A172 (cell line): ENCODE results near the gene CYP17A1. TPM values are rescaled to one million over a fixed set of nuclear protein-coding genes. Genes with fewer than 3 reads are reported as not detected.
A peak's percentile ranks its signal among the peaks of the same experiment; 100 is the strongest.
"Not testable (repeated sequence)": the region's sequence is repeated elsewhere in the genome, so short reads cannot be mapped to it uniquely, and the experiment has no call there.

Source experiments
- DNase-seq: peaks from one replicate; pipeline ENCODE4 v3.0.0-alpha.2; 2015; ENCODE audit warnings: low spot score
- total RNA-seq: library from RNA; depleted of rRNA; stranded (reverse); fragments of >200 nt; shearing (Covaris generic); gene quantifications from 2 replicates; pipeline ENCODE4 v1.2.3, GENCODE V29; 2014; rRNA removed

Gene CYP17A1, protein sequence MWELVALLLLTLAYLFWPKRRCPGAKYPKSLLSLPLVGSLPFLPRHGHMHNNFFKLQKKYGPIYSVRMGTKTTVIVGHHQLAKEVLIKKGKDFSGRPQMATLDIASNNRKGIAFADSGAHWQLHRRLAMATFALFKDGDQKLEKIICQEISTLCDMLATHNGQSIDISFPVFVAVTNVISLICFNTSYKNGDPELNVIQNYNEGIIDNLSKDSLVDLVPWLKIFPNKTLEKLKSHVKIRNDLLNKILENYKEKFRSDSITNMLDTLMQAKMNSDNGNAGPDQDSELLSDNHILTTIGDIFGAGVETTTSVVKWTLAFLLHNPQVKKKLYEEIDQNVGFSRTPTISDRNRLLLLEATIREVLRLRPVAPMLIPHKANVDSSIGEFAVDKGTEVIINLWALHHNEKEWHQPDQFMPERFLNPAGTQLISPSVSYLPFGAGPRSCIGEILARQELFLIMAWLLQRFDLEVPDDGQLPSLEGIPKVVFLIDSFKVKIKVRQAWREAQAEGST
- total RNA-seq = not detected in 2 replicates

- DNase-seq = no peak
Observed at GRCh38 chr10:102837230-102837721, at the start of gene CYP17A1. TSS of gene CYP17A1 (minus strand) at chr10:102837413. CDS start at chr10:102837361, 52 bp downstream.

DNA sequence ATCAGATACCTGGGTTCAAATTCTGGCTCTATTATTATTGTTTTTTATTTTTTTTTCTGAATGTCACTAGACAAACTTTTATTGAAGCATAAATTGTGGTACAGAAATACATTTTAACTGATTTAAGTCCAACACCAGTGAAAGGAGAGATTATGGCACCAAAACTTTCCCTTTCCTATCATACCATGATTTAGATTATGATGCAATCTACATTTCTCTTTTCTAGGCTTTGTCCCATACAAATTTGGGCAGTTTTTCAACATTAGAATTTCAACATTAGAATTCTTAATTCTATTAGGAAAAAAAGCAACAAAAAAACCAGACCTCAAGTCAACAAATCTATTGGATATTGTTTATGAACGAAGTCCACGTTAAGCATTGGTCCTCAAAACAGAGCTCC lies 43.0 kb upstream of the CYP17A1 start:
- no peak for DNase-seq

- DNase-seq = no peak
Observed at GRCh38 chr10:102878629-102879028, 41.4 kb upstream of the CYP17A1 start.

DNA sequence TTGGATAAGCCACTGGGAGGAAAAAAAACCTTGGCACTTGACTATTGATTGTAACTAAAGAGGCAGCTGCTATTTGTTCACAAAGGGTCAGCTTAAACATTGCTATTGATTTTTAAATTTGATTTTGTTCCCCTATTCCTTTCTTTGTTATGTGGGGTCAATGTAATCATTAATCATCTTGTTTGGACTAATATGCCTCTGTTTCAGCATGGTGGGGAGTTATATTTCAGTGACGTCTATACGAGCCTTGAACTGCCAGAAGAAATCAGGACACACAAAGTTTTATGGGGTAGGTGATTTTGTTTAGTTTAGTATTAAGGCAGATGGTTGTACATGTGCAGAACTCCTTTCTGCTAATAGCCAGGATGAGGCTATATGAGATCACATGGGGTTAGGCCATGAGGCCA lies 39.5 kb upstream of the CYP17A1 start:
- DNase-seq = no peak

DNA sequence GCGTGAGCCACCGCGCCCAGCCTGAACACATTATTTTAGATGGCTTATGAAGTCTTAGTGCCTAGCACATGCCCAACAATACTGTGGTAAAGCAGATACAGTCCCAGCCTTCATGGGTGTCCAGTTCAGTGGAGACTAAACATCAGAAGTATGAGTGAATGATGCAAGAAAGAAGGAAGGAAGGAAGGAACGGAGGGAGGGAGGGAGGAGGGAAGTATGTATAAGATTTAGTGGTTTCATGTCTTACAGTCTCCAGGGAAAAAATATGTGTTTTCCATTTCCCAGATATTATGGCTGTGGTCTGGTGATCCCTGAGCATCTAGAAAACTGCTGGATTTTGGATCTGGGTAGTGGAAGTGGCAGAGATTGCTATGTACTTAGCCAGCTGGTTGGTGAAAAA lies 35.0 kb upstream of the CYP17A1 start:
- DNase-seq = no peak

DNA sequence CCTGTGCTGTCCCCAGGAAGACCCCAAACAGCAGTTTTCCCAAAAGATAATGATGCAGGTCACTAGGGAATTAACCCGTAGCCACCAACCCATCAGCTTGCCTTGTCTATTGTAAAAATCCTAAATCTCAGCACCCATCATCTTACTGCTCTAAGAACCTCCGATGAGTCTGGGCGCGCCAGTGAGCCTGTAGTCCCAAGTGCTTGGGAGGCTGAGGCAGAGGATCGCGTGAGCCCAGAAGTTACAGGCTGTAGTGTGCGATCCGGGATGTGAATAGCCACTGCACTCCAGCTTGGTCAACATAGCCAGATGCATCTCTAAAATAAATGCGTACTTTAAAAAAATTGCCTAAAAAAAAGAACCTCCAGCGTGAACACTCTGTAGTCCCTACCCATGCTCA lies 33.0 kb upstream of the CYP17A1 start:
- DNase-seq = no peak

DNA sequence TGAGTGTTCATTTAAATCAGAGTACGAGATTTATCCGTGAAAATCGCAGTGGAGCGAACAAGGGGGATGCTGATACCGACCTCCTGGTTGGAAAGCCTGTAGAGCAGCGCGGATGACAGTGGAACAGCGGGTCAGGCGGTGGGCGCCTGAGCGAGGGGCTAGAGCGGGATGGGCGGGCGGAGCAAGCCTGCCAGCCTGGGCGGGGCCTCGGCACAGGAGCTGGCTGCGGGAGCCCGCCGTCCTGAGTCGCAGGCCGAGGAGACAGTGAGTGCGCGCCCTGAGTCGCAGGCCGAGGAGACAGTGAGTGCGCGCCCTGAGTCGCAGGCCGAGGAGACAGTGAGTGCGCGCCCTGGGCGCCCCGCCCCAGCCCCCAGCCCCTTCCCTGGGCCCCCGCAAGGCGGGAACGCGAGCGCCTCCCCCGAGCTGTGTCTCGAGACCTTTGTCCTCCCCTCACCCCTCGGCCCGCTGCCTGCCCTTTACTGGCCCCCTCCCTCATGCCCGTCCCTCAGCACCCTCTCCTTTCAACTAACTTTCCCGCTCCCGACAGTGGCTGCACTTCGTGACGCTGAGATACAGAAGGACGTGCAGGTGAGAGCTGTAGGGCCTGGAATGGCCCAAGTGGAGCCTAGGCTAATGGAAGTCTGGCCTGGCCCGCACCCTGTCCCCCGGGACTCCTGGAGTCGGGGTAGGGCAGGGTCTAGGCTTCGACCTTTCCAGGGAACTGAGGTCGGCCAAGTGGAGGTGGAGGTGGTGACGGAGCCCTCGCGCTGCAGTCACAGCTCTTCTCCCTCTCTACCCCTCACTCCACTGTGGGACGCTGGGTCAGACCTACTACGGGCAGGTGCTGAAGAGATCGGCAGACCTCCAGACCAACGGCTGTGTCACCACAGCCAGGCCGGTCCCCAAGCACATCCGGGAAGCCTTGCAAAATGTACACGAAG lies 32.3 kb upstream of the CYP17A1 start, which contains the start of gene AS3MT:
AS3MT (plus strand) TSS at position 213 of the 941 bp plus-strand sequence; CDS start at position 336, 123 bp downstream.
- peak; percentile 18 for DNase-seq

GRCh38 chr10:102868911-102869257 lies 31.7 kb upstream of the CYP17A1 start:
- DNase-seq = peak; percentile 5

- DNase-seq = no peak
Observed at GRCh38 chr10:102865620-102866019, 28.4 kb upstream of the CYP17A1 start.

DNA sequence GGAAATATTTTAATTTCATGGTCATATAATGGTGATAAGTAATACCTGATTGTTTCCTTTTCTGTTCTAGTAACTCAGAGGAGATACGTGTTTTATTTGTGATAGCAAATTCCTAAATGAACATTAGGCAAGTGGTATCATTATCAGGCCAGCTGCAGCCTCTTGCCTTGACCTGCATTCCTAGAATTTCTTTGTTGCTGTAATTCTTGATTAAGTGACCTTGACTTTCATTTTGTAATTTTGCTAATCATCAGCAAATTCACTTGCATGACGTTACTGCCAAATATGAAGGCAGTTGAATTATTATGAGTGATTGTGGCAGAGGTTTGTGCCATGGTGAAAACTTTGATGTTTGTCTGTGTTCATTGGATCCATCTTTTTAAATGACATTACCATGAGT lies 26.4 kb upstream of the CYP17A1 start:
- no peak for DNase-seq

DNA sequence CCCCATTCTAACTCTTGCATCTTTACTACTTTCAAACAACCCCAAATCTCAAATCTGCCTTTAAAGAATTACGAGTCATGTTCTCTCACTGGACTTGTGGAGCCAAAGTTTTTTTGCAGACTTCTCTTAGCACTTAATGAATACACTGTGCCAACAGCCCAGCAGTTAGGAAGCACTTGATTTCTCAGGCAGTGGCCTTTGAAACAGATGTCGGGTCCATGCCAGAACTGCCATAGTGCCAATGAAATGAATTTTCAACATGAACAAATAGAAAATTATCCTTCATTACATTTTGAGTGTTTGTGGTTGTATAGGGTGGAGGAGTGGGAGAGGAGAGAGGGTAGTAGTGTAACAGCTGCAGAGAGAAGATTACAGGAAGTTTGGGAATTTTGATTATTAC lies 22.7 kb upstream of the CYP17A1 start:
- no peak for DNase-seq

GRCh38 chr10:102856758-102857424 lies 19.7 kb upstream of the CYP17A1 start:
- no peak for DNase-seq

DNA sequence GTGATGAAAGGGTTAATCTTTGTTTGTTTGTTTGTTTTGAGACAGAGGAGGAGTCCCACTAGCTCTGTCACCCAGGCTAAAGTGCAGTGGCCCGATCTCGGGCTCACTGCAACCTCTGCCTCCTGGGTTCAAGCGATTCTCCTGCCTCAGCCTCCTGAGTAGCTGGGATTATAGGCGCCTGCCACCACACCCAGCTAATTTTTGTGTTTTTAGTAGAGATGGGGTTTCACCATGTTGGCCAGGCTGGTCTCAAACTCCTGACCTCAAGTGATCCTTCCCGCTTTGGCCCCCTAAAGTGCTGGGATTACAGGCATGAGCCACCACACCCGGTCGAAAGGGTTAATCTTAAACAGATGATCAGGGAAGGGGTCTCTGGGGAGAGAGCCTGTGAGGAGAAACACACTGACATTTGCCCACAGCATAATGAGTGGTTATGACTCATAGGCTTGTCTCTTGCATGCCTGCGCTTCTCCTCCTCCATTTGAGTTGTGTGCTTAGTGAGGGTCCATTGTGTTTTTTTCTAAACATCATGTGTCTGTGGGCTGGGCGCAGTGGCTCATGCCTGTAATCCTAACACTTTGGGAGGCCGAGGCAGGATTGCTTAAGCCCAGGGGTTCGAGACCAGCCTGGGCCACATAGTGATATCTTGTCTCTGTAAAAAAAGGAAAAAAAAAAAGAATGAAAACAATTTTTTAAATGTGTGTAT lies 18.7 kb upstream of the CYP17A1 start:
- DNase-seq = peak; percentile 93

DNA sequence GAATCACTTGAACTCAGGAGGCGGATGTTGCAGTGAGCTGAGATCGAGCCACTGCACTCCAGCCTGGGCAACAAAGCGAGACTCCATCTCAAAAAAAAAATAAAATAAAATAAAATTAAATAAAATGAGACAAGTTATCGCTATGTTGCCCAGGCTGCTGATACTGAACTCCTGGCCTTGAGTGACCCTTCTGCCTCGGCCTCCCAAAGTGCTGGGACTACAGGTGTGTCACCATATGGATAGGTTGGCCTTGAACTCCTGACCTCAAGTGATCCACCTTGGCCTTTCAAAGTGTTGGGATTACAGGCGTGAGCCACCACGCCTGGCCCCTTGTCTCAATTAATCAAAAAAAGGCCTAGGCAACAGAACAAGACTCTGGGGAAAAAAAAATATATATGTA lies 16.0 kb upstream of the CYP17A1 start:
- not testable (repeated sequence) for DNase-seq

DNA sequence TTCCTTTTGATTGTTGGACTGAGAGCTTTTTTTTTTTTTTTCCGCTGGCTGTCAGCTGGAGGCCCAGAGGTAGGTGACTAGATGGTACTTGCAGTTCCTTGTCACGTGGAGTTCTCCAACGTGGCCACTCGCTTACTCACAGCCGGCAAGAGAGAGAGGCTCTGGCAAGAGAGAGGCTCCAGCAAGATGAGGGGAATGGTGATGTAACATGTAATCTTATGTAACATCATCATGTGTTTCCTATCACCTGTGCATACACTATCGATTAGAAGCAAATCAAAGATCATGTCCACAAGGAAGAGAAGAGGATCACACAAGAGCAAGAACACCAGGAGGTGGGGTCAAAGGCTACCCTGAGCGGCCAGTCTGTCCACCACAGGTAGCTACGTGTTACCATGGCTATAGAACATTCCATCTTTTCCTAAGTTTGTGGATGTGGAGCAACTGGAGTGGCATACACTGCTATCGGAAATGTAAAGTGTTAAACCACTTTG lies 12.9 kb upstream of the CYP17A1 start:
- DNase-seq = no peak

- no peak for DNase-seq
Observed at GRCh38 chr10:102845352-102845902, 8.2 kb upstream of the CYP17A1 start.

DNA sequence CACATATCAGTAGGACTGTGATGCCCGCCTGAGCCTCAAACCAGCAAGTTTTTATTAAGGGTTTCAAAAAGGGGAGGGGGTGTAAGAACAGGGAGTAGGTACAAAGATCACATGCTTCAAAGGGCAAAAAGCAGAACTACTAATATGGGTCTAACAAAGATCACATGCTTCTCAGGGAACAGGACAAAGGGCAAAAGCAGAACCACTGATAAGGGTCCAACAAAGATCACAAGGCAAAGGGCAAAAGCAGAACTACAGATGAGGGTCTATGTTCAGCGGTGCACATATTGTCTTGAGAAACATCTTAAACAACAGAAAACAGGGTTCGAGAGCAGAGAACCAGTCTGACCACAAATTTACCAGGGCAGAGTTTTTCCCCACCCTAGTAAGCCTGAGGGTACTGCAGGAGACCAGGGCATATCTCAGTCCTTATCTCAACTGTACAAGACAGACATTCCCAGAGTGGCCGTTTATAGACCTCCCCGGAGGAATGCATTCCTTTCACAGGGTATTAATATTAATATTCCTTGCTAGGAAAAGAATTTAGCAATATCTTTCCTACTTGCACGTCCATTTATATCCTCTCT lies 7.1 kb upstream of the CYP17A1 start:
- DNase-seq = not testable (repeated sequence)

- not testable (repeated sequence) for DNase-seq
Observed at GRCh38 chr10:102843139-102843538, 5.9 kb upstream of the CYP17A1 start.

DNA sequence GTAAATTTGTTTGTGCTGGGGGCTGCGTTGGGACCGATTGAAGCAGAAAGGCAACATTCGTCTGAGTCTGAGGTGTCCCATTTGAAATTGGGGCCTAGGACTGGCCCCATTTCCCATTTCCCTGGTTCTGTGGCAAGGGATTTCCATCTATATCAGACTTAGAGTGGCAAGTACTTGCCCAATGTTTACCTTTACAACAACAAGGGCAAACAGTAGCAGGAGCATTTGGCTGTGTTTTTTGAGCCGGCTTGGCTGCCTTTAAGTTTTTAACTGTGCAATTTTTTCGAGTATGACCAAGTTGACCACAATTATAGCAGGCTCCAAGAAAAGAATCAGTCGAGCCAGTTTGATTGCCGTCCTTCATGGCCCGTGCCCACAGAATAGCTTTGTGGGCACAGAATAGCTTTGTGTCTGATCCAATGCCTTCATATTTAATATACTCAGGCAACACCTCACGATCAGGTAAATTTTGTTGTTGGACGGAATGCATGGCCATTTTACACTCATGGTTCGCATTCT lies 4.7 kb upstream of the CYP17A1 start:
- no peak for DNase-seq
